Adrenal gland (tissue), 12 donors: ENCODE measurements around the gene CHPF. TPM values are rescaled to one million over a fixed set of nuclear protein-coding genes. Genes with fewer than 3 reads are reported as not detected.

Experiments used
- DNase-seq, 7 donors: peaks; one replicate each; pipeline ENCODE4 v3.0.0-alpha.2; 2019 to 2020
- H3K27ac ChIP-seq, 5 donors: fragments of 200-600 bp; sonication (generic) in 4 of 5; 1 replicate in 3 of 5; 2 replicates in 2 of 5; pipeline versions ENCODE4 v1.5.1 to v1.8.0; 2016 to 2020; ENCODE audit warnings: mild to moderate bottlenecking in 1 of 5
- H3K27me3 ChIP-seq: fragments of 200-600 bp; 2 replicates; pipeline ENCODE4 v1.8.0; 2021
- H3K36me3 ChIP-seq, 2 donors: fragments of 200-600 bp; replicated peaks in 1 of 2; 1 replicate in 1 of 2; 2 replicates in 1 of 2; pipeline versions ENCODE4 v1.5.1 to v1.8.0; 2018 to 2022
- H3K4me1 ChIP-seq, 2 donors: fragments of 200-600 bp; replicated peaks in 1 of 2; 1 replicate in 1 of 2; 2 replicates in 1 of 2; pipeline versions ENCODE4 v1.5.1 to v1.8.0; 2018 to 2021
- H3K4me3 ChIP-seq, 4 donors: fragments of 200-600 bp; sonication (generic) in 3 of 4; one replicate each; pipeline ENCODE4 v1.5.1; 2016 to 2018
- H3K9me3 ChIP-seq, 3 donors: fragments of 200-600 bp; sonication (generic) in 1 of 3; replicated peaks in 1 of 3; 1 replicate in 2 of 3; 2 replicates in 1 of 3; pipeline versions ENCODE4 v1.5.1 to v1.8.0; 2016 to 2021
- CTCF ChIP-seq, 6 experiments: fragments of 450-650 bp in 4 of 6; fragments of 200-600 bp in 2 of 6; sonication (generic) in 1 of 6; IDR thresholded peaks; 1 replicate in 5 of 6; 2 replicates in 1 of 6; pipeline versions ENCODE4 v1.5.1 to v1.8.0; 2016 to 2021; ENCODE audit warnings: antibody characterized with exemption in 6 of 6, mild to moderate bottlenecking in 2 of 6, moderate library complexity in 1 of 6
- POLR2A ChIP-seq, 2 donors: fragments of 450-650 bp; IDR thresholded peaks; one replicate each; pipeline ENCODE4 v1.6.1; 2017; ENCODE audit warnings: antibody characterized with exemption in 2 of 2, mild to moderate bottlenecking in 2 of 2, moderate library complexity in 1 of 2
- WGBS, 4 donors: extraction: QIAGEN DNeasy Blood & Tissue Kit in 2 of 4; methylation state at CpG; one replicate each; pipeline versions ENCODE4 v1.1.5 to v1.1.7; 2013 to 2017; 5-methylcytosine and 5-hydroxymethylcytosine counted together
- intact Hi-C, 2 donors: fragments of 100-400 bp; cut with DNase I; formaldehyde crosslinking; loops; one replicate each; pipeline versions ENCODE4 v1.14.1 to v1.15.0; 2022 to 2023
- polyA plus RNA-seq, 3 donors: library from polyadenylated mRNA; stranded (reverse); fragments of 200-250 nt in 2 of 3; fragments of 350-450 nt in 1 of 3; fragmentation: Illumina TruSeq in 1 of 3; extraction: RNeasy Lipid Tissue Mini Kit (QIAGEN cat#74804) in 1 of 3; gene quantifications; one replicate each; pipeline ENCODE4 v1.2.3, GENCODE V29; 2013 to 2014
- total RNA-seq, 9 donors: library from RNA; depleted of rRNA in 4 of 9; stranded (reverse); fragments of >200 nt in 4 of 9; fragments of 120-200 nt in 1 of 9; fragmentation: NEBNext Ultra II Directional in 1 of 9; extraction: Animal tissue kit (Norgen Biotek cat#: 25700) in 1 of 9; gene quantifications; one replicate each; pipeline versions ENCODE4 v1.1.0 to v1.2.4, GENCODE V29; 2013 to 2023
- donor health status: healthy with polysubstance abuse.
- donor health status: Bipolar disorder and iron deficiency.
- donor health status: DM: yes; HTN: yes; CAD: no.
- donor health status: DM: no; HTN: no; CAD: no.
- donor health status: DM: no; HTN: no; CAD: no.
- donor health status: DM: yes; HTN: yes; CAD: no.

CHPF gene
- total and polyA plus RNA-seq, 12 donors, result 9.1 to 196 (median 61.1) TPM

- DNase-seq, result no peak
- Histone ChIP-seq H3K9me3 (no peaks in the 10 kb centered on the region), H3K36me3 (peaks cover 0 to 25% of the 10 kb centered on the region in 2 donors), H3K4me3 (no peak overlapping the region), H3K27ac (no peak overlapping the region), H3K27me3 (no peaks in the 10 kb centered on the region), H3K4me1 (peaks cover 10 to 24% of the 10 kb centered on the region in 2 donors)
- intact Hi-C loops, result loop anchor here (2.0 to 5.0 kb wide), 3 partner anchors 101 to 146 kb away; no protein-coding TSS in a partner anchor
- no peak for TF ChIP-seq POLR2A (IDR thresholded peaks at IDR 0.05)
- TF ChIP-seq CTCF (IDR thresholded peaks at IDR 0.05), result no peak
- WGBS, 4 donors, result 82 to 87% (median 85%) methylated on average over 10 to 12 of the region's 12 CpGs
These were observed 2.7 kb downstream of the CHPF start for GRCh38 chr2:219540784-219541504.

GRCh38 chr2:219539926-219540678, 3.5 kb downstream of the CHPF start:
- TF ChIP-seq CTCF (IDR thresholded peaks at IDR 0.05) (no peak), POLR2A (IDR thresholded peaks at IDR 0.05) (no peak)
- Histone ChIP-seq H3K36me3 (peaks cover 0 to 25% of the 10 kb centered on the region in 2 donors), H3K27me3 (no peaks in the 10 kb centered on the region), H3K4me3 (no peak overlapping the region), H3K4me1 (peaks cover 10 to 24% of the 10 kb centered on the region in 2 donors), H3K27ac (no peak overlapping the region), H3K9me3 (no peaks in the 10 kb centered on the region)
- DNase-seq, result no peak
- intact Hi-C loops, result loop anchor here (2.0 to 5.0 kb wide), 4 partner anchors 78 to 147 kb away; no protein-coding TSS in a partner anchor
- 85 to 100% (median 94%) methylated on average over 1 to 46 of the region's 46 CpGs for WGBS, 4 donors

- no peak overlapping the region for H3K4me3 ChIP-seq
- peaks cover 0 to 25% of the 10 kb centered on the region in 2 donors for H3K36me3 ChIP-seq
- H3K27ac ChIP-seq, result no peak overlapping the region
- no peaks in the 10 kb centered on the region for H3K27me3 ChIP-seq
- H3K9me3 ChIP-seq, result no peaks in the 10 kb centered on the region
- intact Hi-C loops, result loop anchor here in 1 of 2 donors (5.0 kb wide), 1 partner anchor 77 kb away; no protein-coding TSS in a partner anchor
- TF ChIP-seq POLR2A (IDR thresholded peaks at IDR 0.05) (no peak), CTCF (IDR thresholded peaks at IDR 0.05) (no peak)
- 86 to 97% (median 89%) methylated on average over 16 to 32 of the region's 32 CpGs for WGBS, 4 donors
- H3K4me1 ChIP-seq, result peaks cover 10 to 20% of the 10 kb centered on the region in 2 donors
- DNase-seq, result no peak
These were observed 4.4 kb downstream of the CHPF start for GRCh38 chr2:219538956-219539788.
